T47D (cell line): Measurements from ENCODE around the gene RIPOR1.

Experiments
- DNase-seq, 2 experiments: peaks; one replicate each; pipeline versions ENCODE4 v3.0.0 to v3.0.0-alpha.2; 2011 to 2012; ENCODE audit warnings: low read depth in 1 of 2, low spot score in 1 of 2
- JUND ChIP-seq: IDR thresholded peaks from 2 replicates; pipeline ENCODE4 v1.6.1; 2012; ENCODE audit warnings: low read depth
- in situ Hi-C: cut with HindIII; loops from 2 replicates; pipeline ENCODE4 v1.10.0; 2016; ENCODE audit warnings: low sequenced_read_pairs, low pct_unique_long_range_greater_than_20kb

The RIPOR1 gene

DNA sequence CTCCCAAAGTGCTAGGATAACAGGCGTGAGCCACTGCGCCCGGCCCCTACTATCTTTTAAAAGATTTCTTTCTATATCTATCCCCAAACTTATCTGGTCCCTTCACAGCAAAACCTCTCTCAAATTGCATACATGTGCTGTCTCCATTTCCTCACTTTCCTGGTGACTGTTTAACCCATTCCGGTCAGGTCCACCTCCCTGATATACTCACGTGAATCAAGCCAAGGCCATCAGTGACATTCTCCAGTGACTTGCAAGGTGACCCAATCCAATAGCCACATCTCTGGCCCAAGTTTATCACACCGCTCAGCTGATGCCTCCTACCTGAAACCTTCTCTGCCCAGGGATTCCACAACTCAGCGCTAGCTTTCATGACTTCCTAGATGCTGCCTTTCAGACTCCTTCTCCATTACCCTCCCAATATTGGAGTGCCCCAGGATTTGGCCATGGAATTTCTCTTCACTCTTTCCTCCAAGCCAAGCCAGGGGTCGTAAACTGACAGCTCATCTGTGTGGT, 32.3 kb downstream of the RIPOR1 start:
- TF ChIP-seq JUND = no peak
- DNase-seq = no peak
- in situ Hi-C loops = no loop called here

DNA sequence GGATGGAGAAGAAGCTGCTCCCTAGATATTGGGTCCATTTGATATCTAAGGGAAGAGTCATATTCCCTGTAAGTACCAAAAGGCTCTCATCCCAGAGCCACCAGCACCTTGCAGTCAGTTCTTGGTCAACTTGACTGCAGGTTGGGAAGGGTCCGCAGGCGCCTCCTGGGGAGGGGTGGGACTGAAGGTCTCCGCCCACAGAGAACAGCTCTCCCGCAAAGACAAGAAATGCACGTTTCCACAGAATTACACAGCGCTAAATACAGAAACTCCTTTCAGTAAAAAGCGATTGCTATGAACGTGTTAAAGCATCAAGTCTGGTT, 32.8 kb downstream of the RIPOR1 start:
- in situ Hi-C loops = no loop called here
- no peak for DNase-seq
- TF ChIP-seq JUND = no peak

DNA sequence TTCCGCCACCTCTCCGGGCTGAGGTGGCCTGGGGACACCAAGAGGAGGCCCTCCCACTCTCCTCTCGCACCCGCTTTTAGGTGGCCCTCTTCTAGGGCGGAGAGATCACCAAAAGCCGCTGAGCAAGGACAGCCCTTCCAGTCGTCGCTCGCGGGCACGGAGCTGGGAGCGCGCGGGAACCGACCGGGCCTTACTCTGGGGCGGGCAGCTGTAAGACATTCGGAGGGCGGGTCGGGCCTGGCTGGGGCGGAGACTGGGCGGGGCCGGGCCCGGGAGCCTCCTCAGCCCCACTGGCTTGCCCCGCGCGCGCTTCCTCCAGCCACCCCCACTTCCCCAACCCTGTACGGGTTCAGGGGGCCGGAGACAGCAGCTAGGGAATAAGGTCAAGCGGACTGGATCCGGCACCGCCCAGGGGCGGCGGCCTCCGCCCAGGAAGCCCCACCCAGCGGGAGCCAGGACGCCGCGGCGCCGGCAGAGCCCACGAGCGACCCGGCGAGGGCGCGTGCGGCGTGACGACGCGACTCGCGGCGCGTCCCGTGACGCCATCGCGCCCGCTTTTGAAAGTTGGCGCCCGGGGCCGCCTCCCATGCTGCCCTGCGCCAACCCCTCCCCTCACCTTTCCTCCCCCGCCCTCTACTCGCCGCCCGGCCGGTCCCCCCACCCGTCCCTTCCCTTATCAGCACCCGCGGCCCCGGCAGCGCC, 33.3 kb downstream of the RIPOR1 start:
- TF ChIP-seq JUND = no peak
- in situ Hi-C loops = no loop called here
- peak; percentile 82 to 99 for DNase-seq

DNA sequence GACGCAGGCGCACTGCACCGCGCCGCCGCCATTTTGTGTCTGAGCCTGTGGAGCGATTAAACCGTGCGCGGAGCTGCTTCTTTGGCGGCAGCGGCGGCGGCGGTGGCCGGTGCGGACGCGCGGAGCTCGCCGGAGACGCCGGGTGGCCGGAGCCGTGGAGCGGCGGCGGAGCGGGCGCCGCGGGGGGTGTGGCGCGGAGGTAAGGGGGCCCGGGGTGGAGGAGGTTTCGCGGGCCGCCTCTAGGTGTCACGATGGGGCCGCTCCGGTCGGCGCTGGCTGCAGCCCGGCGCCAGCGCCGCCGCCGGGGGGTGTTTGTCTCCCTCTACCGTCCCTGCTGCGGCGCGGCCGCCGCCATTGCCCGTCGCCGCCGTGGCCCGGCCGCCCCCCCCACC, 33.9 kb downstream of the RIPOR1 start, which contains the start of gene CTCF:
Gene CTCF (plus strand): TSS at position 1 of the 392 bp plus-strand sequence. CDS start 48,307 bp downstream, outside the sequence.
- in situ Hi-C loops = no loop called here
- DNase-seq = peak in 1 of 2 experiments; percentile 89
- no peak for TF ChIP-seq JUND

DNA sequence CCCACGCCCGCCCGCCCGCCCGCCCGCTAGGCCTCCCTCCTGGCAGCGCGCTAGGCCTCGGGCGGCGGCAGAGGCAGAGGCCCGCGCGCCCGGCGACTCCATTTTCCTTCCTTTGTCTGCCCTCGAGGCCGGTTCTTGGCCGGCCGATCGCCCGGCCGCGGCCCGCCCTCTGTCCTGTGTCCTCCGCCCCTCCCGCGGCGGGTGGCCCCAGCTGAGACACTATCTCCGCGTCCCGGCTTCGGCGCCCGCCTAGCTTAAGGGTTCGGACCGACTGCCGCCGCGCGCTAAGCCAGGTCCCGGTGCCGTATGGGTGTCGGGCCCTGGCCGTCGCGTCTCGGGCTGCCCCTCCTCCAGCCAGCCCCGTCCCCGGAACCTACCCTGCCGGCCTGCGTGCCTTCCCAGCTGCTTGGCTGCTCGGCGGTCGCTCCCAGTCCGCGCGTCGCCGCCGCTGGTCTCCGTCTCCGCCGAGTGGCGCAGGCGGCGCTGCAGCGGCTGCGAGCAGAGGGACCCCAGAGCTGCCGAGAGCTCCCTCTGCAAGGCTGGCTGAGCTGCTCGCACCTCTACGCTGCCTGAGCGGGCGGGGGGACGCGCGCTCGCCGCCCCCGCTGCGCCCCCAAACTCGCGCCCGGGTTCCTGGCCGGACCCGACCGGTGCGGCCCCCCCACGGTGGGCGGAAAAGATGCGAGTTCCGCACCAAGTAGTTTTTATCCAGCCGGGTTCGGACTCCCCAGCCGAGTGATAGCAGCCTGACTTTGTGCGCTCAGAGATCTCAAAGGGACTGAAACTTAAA, 34.5 kb downstream of the RIPOR1 start:
- TF ChIP-seq JUND = no peak
- in situ Hi-C loops = no loop called here
- DNase-seq = peak in 1 of 2 experiments; percentile 52

DNA sequence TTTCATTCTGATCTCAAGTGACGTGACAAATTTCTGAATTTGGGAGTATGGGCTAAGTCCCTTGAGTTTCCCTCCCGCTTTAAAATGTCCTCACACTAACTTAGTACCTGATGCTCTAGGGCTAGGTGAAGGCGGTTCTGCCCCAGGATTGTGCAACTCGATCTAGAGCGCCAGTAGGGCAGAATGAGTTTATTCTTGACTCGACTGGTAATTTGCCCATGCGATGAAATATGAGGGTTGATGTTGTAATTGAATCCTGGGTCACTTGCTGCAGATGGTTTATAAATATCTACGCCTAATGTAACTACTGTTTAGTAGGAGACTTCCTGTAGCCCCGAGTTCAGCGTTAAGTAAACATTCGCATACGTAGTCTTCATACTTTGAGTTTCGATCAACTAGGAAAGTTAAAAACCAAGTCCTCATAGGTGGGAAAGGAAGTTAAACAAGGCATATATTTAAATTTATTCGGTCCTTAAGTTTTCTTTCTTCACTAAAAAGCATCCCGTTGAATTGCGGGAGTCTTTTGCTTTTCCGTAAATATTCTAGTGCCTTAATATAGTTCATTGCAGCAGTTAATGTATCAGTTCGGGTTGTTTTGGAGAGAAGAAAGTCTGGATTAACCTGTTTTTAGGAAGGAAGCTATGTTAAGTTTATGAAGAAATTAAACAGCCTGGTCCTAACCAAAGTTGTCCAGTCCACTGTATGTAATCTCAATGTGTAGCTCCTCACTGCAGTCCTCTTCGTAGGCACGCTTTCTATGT, 35.3 kb downstream of the RIPOR1 start:
- TF ChIP-seq JUND = no peak
- DNase-seq = peak in 1 of 2 experiments; percentile 75
- in situ Hi-C loops = no loop called here

DNA sequence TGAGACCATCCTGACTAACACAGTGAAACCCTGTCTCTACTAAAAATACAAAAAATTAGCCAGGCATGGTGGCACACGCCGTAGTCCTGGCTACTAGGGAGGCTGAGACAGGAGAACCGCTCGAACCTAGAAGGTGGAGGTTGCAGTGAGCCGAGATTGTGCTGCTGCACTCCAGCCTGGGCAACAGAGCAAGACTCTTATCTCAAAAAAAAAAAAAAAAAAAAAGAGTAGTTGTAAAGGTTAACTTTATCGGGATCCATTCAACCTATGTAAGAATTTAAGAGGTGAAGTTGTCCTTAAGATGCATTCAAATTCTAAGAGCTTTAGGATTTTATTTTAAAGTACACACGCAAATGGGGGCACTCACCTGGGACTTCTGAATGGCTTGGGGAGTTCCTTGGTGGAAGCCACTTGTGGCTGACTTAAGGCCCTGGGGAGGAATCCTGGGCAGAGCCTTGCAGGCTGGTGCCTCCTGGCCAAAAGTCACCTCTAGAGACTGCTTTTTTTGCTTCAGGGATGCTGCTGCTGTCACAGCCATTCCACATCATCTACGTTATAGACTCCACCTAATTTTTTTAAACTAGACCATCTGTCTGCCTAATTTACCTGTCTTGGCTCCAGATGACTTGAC, 37.0 kb downstream of the RIPOR1 start:
- TF ChIP-seq JUND = no peak
- no peak for DNase-seq
- in situ Hi-C loops = no loop called here

DNA sequence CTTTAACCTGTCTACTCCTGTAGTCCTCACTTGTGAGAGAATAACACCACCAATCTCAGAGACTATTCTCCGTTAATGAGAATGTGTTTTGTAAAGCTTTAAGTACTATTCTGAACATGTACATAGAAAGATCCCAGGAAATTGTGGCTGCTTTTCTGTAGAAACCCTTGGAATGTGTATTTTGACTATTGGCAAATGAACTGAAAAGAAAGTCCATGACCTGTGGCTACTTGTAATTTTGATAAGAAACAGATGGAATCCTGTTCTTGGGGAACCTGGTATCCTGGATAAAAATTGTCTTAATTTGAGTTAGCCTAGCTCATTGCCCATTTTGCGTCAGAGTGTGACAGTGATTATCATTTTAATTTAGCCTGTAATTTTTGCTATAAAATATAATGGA, 42.8 kb downstream of the RIPOR1 start:
- in situ Hi-C loops = no loop called here
- DNase-seq = no peak
- TF ChIP-seq JUND = no peak

DNA sequence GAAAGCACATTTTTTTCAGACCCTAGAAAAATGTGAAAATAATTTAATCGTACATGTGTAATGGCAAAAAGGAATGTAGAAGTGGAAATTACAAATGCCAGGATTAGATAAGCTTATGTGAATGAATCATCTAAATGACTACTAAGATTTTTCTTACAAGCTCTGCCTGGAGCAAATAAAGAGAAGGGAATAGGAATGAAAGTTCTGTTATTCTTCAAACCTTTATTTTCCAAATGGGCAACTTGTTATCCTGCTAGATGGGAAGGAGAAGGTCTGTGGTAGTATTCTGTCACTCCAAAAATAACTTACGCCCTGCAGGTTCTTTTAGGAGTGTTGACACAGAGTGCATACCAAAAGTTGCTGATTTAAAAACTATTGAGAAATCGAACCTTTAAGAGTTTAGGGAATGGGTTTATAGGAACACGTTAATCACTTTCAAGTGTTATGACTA, 43.4 kb downstream of the RIPOR1 start:
- in situ Hi-C loops = no loop called here
- TF ChIP-seq JUND = no peak
- DNase-seq = no peak

DNA sequence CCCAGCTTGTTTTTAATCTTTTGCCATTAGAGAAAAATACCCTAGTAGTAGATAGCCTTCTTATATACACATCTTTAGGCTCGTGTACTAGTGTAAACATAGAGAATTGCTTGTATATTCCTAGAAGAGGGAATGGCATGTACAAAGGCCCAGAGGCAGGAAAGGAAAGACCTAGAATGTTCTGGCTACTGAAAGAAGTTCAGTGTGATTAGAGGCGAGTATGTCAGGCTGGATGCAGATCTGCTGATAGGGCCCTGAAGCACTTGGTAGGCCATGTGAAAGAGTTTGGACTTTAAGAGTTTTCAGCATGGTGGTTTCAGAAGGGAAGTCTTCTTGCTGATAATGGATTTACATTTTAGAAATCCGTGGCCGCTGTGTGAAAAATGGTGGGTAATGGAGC, 51.1 kb downstream of the RIPOR1 start:
- no peak for TF ChIP-seq JUND
- in situ Hi-C loops = no loop called here
- DNase-seq = no peak

DNA sequence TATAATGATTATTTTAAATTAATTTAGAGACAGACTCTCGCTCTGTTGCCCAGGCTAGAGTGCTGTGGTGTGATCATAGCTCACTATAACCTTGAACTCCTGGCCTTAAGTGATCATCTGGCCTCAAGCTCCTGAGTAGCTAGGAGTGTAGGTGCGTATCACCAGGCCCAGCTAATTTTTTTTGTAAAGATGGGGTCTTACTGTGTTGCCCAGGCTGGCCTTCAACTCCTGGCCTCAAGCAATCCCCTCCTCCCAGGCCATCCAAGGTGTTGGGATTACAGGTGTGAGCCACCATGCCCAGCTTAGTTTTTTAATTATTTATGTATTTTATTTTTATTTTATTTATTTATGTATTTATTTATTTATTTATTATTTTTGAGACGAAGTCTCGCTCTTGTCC, 51.6 kb downstream of the RIPOR1 start:
- DNase-seq = no peak
- in situ Hi-C loops = no loop called here
- TF ChIP-seq JUND = no peak

DNA sequence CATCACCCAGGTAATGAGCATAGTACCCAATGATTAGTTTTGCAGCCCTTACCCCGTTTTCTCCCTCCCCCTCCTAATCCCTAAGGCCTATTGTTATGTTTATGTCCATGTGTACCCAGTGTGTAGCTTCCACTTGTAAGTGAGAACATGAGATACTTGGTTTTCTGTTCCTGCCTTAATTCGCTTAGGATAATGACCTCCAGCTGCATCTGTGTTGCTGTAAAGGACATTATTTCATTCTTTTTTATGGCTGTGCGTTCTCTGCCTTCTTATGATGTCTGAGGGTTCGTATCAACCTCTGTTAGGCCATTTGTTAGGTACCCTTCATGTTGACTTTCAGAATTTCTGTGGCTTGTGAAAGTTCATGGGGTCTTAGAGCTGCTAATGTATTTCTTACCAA, 64.7 kb downstream of the RIPOR1 start:
- DNase-seq = no peak
- TF ChIP-seq JUND = no peak
- in situ Hi-C loops = no loop called here
